ENCODE data around the gene ADAM12. TPM values are rescaled to one million over a fixed set of nuclear protein-coding genes. Genes with fewer than 3 reads are reported as not detected.
"Not testable (repeated sequence)": the region's sequence is repeated elsewhere in the genome, so short reads cannot be mapped to it uniquely, and the experiment has no call there.

Gene ADAM12
- total RNA-seq, 1 donor from 2014 or later: 14.4 TPM

- DNase-seq (ENCODE audit: low read depth): peak; percentile 73
These were observed 19.6 kb upstream of the ADAM12 start for GRCh38 chr10:126407831-126408230.

- DNase-seq (ENCODE audit: low read depth): peak; percentile 49
These were observed 17.0 kb upstream of the ADAM12 start for GRCh38 chr10:126405239-126405775.

GRCh38 chr10:126402721-126403695, 14.7 kb upstream of the ADAM12 start:
- DNase-seq (ENCODE audit: low read depth): no peak

GRCh38 chr10:126400641-126401040, 12.4 kb upstream of the ADAM12 start:
- no peak for DNase-seq (ENCODE audit: low read depth)

- DNase-seq (ENCODE audit: low read depth): no peak
These were observed 10.6 kb upstream of the ADAM12 start for GRCh38 chr10:126398924-126399323.

GRCh38 chr10:126398383-126398743, 10.1 kb upstream of the ADAM12 start:
- no peak for DNase-seq (ENCODE audit: low read depth)

- DNase-seq (ENCODE audit: low read depth): peak; percentile 96
These were observed 9.5 kb upstream of the ADAM12 start for GRCh38 chr10:126397640-126398382.

GRCh38 chr10:126397156-126397555, 8.9 kb upstream of the ADAM12 start:
- no peak for DNase-seq (ENCODE audit: low read depth)

GRCh38 chr10:126394948-126395347, 6.7 kb upstream of the ADAM12 start:
- DNase-seq (ENCODE audit: low read depth): no peak

- no peak for DNase-seq (ENCODE audit: low read depth)
These were observed 4.8 kb upstream of the ADAM12 start for GRCh38 chr10:126393076-126393475.

- DNase-seq (ENCODE audit: low read depth): no peak
These were observed 4.2 kb upstream of the ADAM12 start for GRCh38 chr10:126392469-126392868.

GRCh38 chr10:126392068-126392467, 3.8 kb upstream of the ADAM12 start:
- no peak for DNase-seq (ENCODE audit: low read depth)

GRCh38 chr10:126391192-126391885, 3.1 kb upstream of the ADAM12 start:
- DNase-seq (ENCODE audit: low read depth): no peak

GRCh38 chr10:126390324-126390723, 2.0 kb upstream of the ADAM12 start:
- no peak for DNase-seq (ENCODE audit: low read depth)

- peak; percentile 79 for DNase-seq (ENCODE audit: low read depth)
These were observed 996 bp downstream of the ADAM12 start for GRCh38 chr10:126387041-126387921.

GRCh38 chr10:126384269-126384873, 3.9 kb downstream of the ADAM12 start:
- peak; percentile 61 for DNase-seq (ENCODE audit: low read depth)

GRCh38 chr10:126380352-126381076, 7.8 kb downstream of the ADAM12 start:
- peak; percentile 69 for DNase-seq (ENCODE audit: low read depth)

GRCh38 chr10:126379166-126379565, 9.1 kb downstream of the ADAM12 start:
- DNase-seq (ENCODE audit: low read depth): not testable (repeated sequence)

GRCh38 chr10:126376956-126377355, 11.3 kb downstream of the ADAM12 start:
- peak; percentile 80 for DNase-seq (ENCODE audit: low read depth)
